Measurements from ENCODE around the gene FAIM2. TPM values are rescaled to one million over a fixed set of nuclear protein-coding genes. Genes with fewer than 3 reads are reported as not detected.

Gene FAIM2
- polyA plus RNA-seq, 2 of the 4 experiments (the other 2 are of a cell fraction), result 0.23 TPM; not detected in 1

GRCh38 chr12:49932533-49933130 is 28.9 kb upstream of the FAIM2 start (continued):
- TF ChIP-seq HOXB13 (CRISPR knock-in tag; IDR thresholded peaks at IDR 0.05; ENCODE audit: low read depth), result no peak
- no peak for TF ChIP-seq RCOR1 (IDR thresholded peaks at IDR 0.05; ENCODE audit: low read depth, low read length)

GRCh38 chr12:49932023-49932422 is 28.3 kb upstream of the FAIM2 start:
- TF ChIP-seq MAX (IDR thresholded peaks at IDR 0.05) (no peak), NFE2L2 (conservative IDR thresholded peaks at IDR 0.05; ENCODE audit: low read length) (no peak), ZC3H11A (IDR thresholded peaks at IDR 0.05) (no peak), RARB (CRISPR knock-in tag; IDR thresholded peaks at IDR 0.05) (no peak), SMC3 (IDR thresholded peaks at IDR 0.05) (no peak), EP300 (IDR thresholded peaks at IDR 0.05) (no peak), BHLHE40 (IDR thresholded peaks at IDR 0.05; ENCODE audit: low read depth, low read length) (no peak), GATA3 (IDR thresholded peaks at IDR 0.05; ENCODE audit: borderline replicate concordance) (no peak), TP53 (CRISPR knock-in tag; IDR thresholded peaks at IDR 0.05) (no peak), FOSL2 (IDR thresholded peaks at IDR 0.05) (no peak), FOSL2 (CRISPR knock-in tag; IDR thresholded peaks at IDR 0.05) (no peak), FOXS1 (CRISPR knock-in tag; IDR thresholded peaks at IDR 0.05) (no peak), EHF (CRISPR knock-in tag; IDR thresholded peaks at IDR 0.05) (no peak), EHMT2 (IDR thresholded peaks at IDR 0.05; ENCODE audit: low read depth) (no peak), ATOH8 (CRISPR knock-in tag; IDR thresholded peaks at IDR 0.05; ENCODE audit: low read depth) (no peak)
- no peaks in the 10 kb centered on the region for H3K9me3 ChIP-seq
- ChIA-PET CTCF (interaction anchor here (0.9 to 5.9 kb wide), 10 partner anchors 10 to 589 kb away, joined by 3 to 45 read pairs (median 4); no protein-coding TSS in a partner anchor), POLR2A (no interaction called here)
- H3K27ac ChIP-seq, result no peak overlapping the region
- no peak overlapping the region for H3K4me2 ChIP-seq
- H3K4me1 ChIP-seq, result peaks cover 7% of the 10 kb centered on the region; the same call in 2 of the 3 replicates
- ATAC-seq, result peak in 1 of 2 experiments; percentile 24; a peak in 1 of 6 replicates
- DNase-seq (ENCODE audit: low read depth in 1 of 2, low spot score in 1 of 2), result no peak
- no peak for FAIRE-seq
- WGBS (ENCODE audit: missing lambda C conversion rate), result 62% methylated on average over 7 of the region's 7 CpGs
- no peak overlapping the region for H3K4me3 ChIP-seq

- Histone ChIP-seq H3K4me2 (0 out of 3 replicates have a peak overlapping the region, but pooled peaks have one; percentile 8), H3K4me1 (peaks cover 7% of the 10 kb centered on the region; the same call in 2 of the 3 replicates), H3K4me3 (no peak overlapping the region), H3K9me3 (no peaks in the 10 kb centered on the region), H3K27ac (no peak overlapping the region)
- CTCF ChIA-PET, result interaction anchor here (1.0 to 5.9 kb wide), 8 partner anchors 12 to 588 kb away, joined by 3 to 45 read pairs (median 4); no protein-coding TSS in a partner anchor
- FAIRE-seq, result no peak
- no peak for TF ChIP-seq RCOR1 (IDR thresholded peaks at IDR 0.05; ENCODE audit: low read depth, low read length)
- TF ChIP-seq FOSL2 (IDR thresholded peaks at IDR 0.05), result no peak
- peak; percentile 46; the same call in 1 of the 2 replicates for TF ChIP-seq FOSL2 (CRISPR knock-in tag; IDR thresholded peaks at IDR 0.05)
- peak; percentile 40 to 54; a peak in 1 of 6 replicates for ATAC-seq
- DNase-seq (ENCODE audit: low read depth in 1 of 2, low spot score in 1 of 2), result no peak
- 50% methylated on average over 3 of the region's 3 CpGs for WGBS (ENCODE audit: missing lambda C conversion rate)
- POLR2A ChIA-PET, result no interaction called here
Observed at GRCh38 chr12:49930515-49931288, 27.0 kb upstream of the FAIM2 start.

- H3K27ac ChIP-seq, result no peak overlapping the region
- no peaks in the 10 kb centered on the region for H3K9me3 ChIP-seq
- no peak overlapping the region for H3K4me2 ChIP-seq
- no peak for TF ChIP-seq FOSL2 (IDR thresholded peaks at IDR 0.05)
- no peak for TF ChIP-seq FOSL2 (CRISPR knock-in tag; IDR thresholded peaks at IDR 0.05)
- POLR2A ChIA-PET, result no interaction called here
- WGBS (ENCODE audit: missing lambda C conversion rate), result 76% methylated on average over 7 of the region's 7 CpGs
- CTCF ChIA-PET, result interaction anchor here (0.7 to 5.9 kb wide), 7 partner anchors 16 to 141 kb away, joined by 3 to 45 read pairs (median 4); no protein-coding TSS in a partner anchor
- peaks cover 7% of the 10 kb centered on the region; the same call in 2 of the 3 replicates for H3K4me1 ChIP-seq
- no peak overlapping the region for H3K4me3 ChIP-seq
- no peak for ATAC-seq
- no peak for FAIRE-seq
- DNase-seq (ENCODE audit: low read depth in 1 of 2, low spot score in 1 of 2), result no peak
Observed at GRCh38 chr12:49929581-49929980, 25.9 kb upstream of the FAIM2 start.

Data from A549 (cell line).